Stimulated activated CD4-positive, alpha-beta T cell treated with anti-CD3 and anti-CD28 coated beads, Interleukin-2, amount 100 ng/mL, for 48 hours (primary cell): Measurements from ENCODE around the gene ACTR5.

Experiments used
- DNase-seq, 2 donors: peaks; one replicate each; pipeline ENCODE4 v3.0.0-alpha.2; 2020

The ACTR5 gene

DNA sequence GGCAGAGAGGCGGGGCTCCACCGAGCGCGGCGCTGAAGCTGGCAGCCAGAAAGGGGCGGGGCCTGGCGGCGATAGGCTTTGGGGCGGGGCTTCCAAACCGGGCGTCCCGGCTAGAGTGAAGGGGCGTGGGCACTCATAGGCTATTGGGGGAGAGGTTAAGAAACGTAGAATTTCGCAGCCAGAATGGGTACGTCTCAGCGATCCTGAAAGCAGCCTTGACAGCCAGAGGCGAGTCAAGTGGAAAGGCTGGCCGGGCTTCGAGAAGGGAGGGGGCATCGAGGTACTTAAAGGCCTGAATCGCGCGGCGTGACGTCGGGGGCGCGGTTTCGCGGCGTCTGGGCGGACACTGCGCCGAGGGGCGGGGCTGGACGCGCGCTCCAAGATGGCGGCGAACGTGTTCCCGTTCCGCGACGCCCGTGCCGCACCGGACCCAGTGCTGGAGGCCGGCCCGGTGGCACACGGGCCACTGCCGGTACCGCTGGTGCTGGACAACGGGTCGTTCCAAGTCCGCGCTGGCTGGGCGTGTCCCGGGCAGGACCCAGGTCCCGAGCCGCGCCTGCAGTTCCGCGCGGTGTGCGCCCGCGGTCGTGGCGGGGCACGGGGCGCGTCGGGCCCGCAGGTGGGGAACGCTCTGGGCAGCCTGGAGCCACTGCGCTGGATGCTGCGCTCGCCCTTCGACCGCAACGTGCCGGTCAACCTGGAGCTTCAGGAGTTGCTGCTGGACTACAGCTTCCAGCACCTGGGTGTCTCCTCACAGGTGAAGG, at the start of gene ACTR5:
TSS of gene ACTR5 (plus strand) at position 364 of the 764 bp plus-strand sequence. CDS start at position 383, 19 bp downstream.
- DNase-seq: peak; percentile 97 to 99

DNA sequence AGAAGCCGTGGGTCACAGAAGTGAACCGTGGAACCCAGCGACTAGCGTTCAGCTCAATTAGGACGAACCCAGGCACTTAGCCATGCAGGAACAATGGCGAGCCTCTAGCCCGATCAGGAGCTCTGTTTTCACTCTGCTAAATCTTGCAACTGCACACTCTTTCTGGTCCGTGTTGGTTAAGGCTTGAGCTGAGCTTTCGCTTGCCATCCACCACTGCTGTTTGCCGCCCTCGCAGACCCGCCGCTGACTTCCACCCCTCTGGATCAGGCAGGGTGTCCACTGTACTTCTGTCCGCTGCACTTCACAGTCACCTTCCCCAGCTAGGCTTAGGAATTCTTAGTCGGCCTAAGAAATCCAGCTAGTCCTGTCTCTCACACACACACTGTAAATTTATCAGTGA, 49.7 kb upstream of the ACTR5 start:
- no peak for DNase-seq

- DNase-seq: no peak
Measured at GRCh38 chr20:38700141-38700540, 48.1 kb upstream of the ACTR5 start.

DNA sequence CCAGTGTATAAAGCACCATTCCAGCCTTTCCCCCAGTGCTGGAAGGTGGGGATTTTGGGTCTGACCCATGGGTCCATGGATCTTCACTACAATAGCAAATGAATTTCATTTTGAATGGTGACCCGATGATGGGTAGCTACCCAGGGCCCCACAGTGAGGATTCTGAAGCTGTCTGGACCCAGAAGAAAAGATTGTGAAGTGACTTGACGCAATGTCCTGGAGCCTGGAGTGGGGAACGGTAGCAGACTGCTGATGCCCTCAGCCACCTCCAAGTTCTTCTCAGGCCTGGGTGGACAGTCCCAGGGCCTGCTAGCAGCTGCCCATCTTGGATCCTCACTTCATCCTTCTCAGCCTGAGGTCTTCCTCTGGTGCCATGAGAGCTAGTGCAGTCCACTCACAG, 47.3 kb upstream of the ACTR5 start:
- no peak for DNase-seq

DNA sequence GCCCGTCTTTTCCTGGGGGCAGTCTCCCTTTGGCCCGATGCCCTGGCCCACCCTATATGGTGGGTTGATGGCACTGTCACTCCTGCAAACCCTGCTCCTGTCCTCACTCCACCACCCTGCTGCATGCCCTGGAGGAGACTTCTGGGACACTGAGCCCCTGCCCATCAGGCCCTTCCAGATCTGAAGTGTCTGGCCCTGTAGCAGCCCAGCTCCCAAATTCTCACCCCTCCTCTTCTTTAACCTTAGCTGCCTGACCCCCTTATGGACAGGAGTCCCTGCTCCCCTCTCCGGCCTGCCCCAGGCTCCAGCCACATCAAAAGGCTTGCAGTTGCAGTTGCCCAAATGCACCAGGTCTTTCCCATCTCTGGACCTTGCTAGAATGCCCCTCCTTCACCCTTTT, 44.7 kb upstream of the ACTR5 start:
- no peak for DNase-seq

GRCh38 chr20:38704136-38704535, 44.1 kb upstream of the ACTR5 start:
- no peak for DNase-seq

GRCh38 chr20:38706509-38706908, 41.8 kb upstream of the ACTR5 start:
- no peak for DNase-seq

DNA sequence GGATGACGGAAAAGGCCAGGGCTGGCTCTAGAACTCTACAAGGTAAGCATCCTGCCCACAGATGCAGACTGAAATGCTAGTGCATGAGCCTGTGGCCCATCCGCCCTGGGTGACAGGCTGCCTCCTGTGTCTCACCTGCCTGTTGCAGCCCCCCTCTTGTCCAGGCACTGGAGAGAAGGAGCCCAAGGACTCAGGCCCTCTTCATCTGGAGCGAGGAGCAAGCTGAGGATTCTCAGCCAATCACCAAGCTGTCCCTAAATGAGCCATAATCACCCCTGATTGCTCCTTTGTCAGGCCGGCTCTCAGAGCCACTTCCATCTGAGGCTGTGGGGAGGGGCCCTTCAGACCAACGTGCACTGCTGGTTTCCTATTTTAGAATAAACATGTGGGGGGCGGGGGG, 34.0 kb upstream of the ACTR5 start:
- DNase-seq: no peak

DNA sequence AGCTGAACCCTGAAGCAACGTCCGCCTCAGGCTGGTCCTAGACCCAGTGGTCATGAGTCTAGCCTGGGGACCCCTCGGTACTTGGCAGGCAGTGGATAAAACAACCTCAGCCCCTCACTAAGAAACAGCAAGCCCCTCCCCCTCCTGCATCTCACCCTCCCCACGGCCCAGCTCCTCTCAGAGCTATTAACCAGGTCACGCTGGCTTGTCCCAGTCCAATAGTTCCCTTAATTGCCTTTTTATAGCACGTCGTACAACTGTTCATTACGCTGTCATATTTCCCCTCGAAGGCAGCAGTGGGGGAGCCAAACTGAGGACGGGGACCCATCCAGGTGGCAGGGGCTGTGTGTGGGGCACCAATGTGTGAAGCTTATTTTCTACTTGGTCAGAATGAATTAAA, 32.6 kb upstream of the ACTR5 start:
- DNase-seq: no peak

GRCh38 chr20:38722683-38723016, 25.6 kb upstream of the ACTR5 start:
- no peak for DNase-seq

DNA sequence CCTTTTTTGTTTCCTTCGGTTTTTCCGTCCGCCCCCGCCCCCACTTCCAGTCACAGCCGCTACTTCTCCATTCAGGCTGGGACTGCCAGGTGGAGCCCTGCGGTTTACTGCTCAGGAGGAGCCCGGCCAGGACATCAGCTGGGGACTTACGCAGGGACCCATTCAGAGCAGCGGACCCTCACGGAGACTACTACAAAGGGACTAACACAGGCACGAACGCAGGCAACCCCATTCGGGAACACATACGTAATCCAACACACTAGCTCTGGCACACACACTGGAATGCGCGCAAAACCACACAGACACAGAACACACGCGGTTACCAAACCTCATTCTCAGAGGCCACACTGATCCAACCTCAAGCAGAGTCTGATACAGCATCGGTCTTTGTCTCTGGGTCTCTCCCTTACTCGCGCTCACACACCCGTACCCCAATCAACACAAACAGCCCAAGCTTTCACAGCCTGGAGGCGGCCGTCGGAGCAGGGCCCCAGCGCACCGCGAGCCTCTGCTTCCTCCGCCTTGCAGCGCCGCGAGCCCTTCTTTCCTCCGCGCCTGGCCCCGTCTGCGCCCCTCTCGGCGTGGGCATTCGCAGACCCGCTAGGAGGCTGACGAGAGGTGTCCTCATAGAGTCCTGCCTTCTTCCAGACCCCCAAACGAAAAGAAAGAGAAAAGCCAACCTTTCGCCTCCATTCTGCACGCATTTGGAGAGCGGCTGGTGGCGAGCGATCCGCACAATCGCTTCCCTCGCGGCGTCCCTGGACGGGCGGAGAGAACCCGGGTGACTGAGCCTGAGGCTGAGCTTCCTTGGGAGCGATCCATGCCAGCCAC, 25.0 kb upstream of the ACTR5 start:
- DNase-seq: no peak

- DNase-seq: no peak
Measured at GRCh38 chr20:38723848-38724625, 24.2 kb upstream of the ACTR5 start, which contains the start of gene SLC32A1. Gene SLC32A1 (plus strand): TSS chr20:38724486. CDS start chr20:38724725, 239 bp downstream.

- no peak for DNase-seq
Measured at GRCh38 chr20:38724626-38725147, 23.6 kb upstream of the ACTR5 start.

GRCh38 chr20:38725148-38725901, 22.9 kb upstream of the ACTR5 start:
- DNase-seq: no peak

DNA sequence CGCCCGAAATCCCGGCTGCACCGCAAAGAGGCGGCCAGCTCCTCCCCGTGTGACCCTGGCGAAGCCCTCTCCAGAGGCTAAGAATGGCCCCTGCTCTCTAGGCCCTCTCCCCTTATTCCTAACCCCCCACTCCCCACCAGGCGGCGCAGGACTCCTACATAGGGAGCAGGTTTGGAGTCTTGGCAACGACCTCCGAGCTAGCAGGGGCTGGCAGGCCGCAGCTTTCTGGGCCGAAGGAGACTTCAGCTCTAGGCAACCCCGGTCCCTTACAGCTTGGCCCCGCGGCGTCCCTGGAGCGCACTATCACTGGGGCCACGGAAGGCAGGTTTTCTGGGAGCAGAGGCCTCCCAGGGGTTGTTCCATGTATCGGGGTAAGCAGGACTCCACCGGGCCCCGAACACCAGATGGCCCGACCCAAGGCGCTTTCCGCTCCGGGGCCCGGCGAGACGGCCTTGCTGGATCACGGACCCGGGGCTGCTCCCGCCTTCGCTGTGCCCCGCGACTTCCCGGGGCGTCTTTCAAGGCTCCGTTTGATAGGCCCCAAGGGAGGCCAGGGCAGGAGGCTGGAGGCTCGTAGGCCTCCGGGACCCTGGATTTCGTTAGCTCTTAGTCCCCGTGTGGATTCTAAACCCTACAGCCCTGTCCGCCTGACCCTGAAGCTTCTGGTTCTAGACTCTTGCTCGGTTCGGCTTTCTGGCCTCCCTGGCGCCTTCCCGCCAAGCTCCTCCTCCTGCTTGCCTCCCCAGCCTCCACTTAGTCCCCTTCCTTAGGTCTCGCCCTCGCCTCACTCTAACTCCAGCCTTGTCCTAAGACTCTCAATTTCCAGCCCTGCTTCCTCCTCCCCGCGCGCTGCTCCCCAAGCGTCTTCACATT, 22.1 kb upstream of the ACTR5 start:
- DNase-seq: peak; percentile 46 to 54

- DNase-seq: peak; percentile 75 to 79
Measured at GRCh38 chr20:38726804-38727606, 21.3 kb upstream of the ACTR5 start.

- DNase-seq: no peak
Measured at GRCh38 chr20:38727607-38728190, 20.6 kb upstream of the ACTR5 start.

DNA sequence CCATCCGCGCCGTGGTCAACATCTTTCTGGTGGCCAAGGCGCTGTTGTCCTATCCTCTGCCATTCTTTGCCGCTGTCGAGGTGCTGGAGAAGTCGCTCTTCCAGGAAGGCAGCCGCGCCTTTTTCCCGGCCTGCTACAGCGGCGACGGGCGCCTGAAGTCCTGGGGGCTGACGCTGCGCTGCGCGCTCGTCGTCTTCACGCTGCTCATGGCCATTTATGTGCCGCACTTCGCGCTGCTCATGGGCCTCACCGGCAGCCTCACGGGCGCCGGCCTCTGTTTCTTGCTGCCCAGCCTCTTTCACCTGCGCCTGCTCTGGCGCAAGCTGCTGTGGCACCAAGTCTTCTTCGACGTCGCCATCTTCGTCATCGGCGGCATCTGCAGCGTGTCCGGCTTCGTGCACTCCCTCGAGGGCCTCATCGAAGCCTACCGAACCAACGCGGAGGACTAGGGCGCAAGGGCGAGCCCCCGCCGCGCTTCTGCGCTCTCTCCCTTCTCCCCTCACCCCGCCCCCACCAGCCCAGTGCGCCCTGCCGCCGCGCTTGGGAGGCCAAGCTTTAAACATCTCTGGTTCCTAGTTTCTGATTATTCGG, 20.0 kb upstream of the ACTR5 start:
- no peak for DNase-seq

DNA sequence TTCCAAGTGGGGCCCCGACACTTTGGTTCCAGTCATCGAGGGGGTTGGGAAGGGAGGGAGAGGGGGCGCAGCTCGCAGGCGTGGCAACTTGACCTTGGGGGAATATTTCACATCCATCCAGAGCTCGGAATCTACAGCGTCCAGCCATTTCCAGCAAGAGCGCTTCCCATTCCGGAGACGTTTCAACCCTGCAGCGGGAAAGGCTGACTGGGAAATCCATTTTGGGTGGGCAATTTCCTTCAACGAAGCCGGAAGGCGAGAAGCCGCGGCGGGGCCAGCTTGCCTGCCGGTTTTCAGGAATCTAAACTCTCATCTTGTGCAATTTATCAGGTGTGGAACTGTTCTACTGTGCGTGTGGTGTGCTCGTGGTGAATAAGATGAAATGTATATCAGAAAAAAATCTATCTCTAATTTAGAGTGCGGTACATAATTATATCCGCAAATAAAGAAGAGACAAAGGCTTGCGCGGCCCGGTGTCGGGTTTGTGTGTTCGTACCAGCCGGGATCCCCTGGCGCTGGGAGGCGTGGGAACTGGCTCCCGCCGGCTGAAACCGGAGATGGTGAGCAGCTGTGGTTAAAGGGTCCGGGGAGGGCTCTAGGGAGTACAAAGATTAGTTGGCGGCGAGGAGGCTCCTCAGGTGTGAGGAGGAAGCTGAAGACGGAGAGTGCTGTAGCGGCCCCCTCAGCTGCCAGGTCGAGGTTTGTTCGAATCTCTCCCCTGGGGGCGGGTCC, 19.2 kb upstream of the ACTR5 start:
- DNase-seq: no peak
